Raji (cell line): Measurements from ENCODE around the gene ABHD16A.

ENCODE experiments used
- POLR2A ChIP-seq: IDR thresholded peaks from 2 replicates; pipeline ENCODE4 v1.6.1; 2011; ENCODE audit warnings: low read depth, low read length, control low read depth; ENCODE audit not compliant: insufficient read depth

The ABHD16A gene

GRCh38 chr6:31689249-31690110 lies 13.6 kb downstream of the ABHD16A start:
- no peak for TF ChIP-seq POLR2A

GRCh38 chr6:31687860-31688693 lies 15.0 kb downstream of the ABHD16A start:
- TF ChIP-seq POLR2A: no peak

GRCh38 chr6:31687321-31687720 lies 15.8 kb downstream of the ABHD16A start:
- no peak for TF ChIP-seq POLR2A

- TF ChIP-seq POLR2A: no peak
Measured at GRCh38 chr6:31686483-31686882, 16.6 kb downstream of the ABHD16A start.

- TF ChIP-seq POLR2A: no peak
Measured at GRCh38 chr6:31683591-31683990, 19.5 kb downstream of the ABHD16A start.

GRCh38 chr6:31681135-31681671 lies 21.9 kb downstream of the ABHD16A start:
- TF ChIP-seq POLR2A: no peak

GRCh38 chr6:31680226-31681134 lies 22.6 kb downstream of the ABHD16A start, which contains the start of gene LY6G5C:
LY6G5C (minus strand) TSS chr6:31681067; CDS start chr6:31680373, 694 bp downstream.
- 0 out of 2 replicates have a peak, but pooled peaks have one; percentile 10 for TF ChIP-seq POLR2A

GRCh38 chr6:31677955-31678354 lies 25.2 kb downstream of the ABHD16A start:
- no peak for TF ChIP-seq POLR2A

- no peak for TF ChIP-seq POLR2A
Measured at GRCh38 chr6:31676904-31677303, 26.2 kb downstream of the ABHD16A start.

- no peak for TF ChIP-seq POLR2A
Measured at GRCh38 chr6:31676322-31676903, 26.7 kb downstream of the ABHD16A start.

- TF ChIP-seq POLR2A: no peak
Measured at GRCh38 chr6:31669676-31670075, 33.4 kb downstream of the ABHD16A start, which contains the start of gene LY6G5B. LY6G5B (plus strand) TSS chr6:31669976; CDS start chr6:31670951, 975 bp downstream.

GRCh38 chr6:31666337-31666965 lies 36.7 kb downstream of the ABHD16A start:
- no peak for TF ChIP-seq POLR2A

- peak; percentile 93 for TF ChIP-seq POLR2A
Measured at GRCh38 chr6:31665501-31666336, 37.4 kb downstream of the ABHD16A start, which contains the start of gene CSNK2B. CSNK2B (plus strand) TSS chr6:31666080; CDS start chr6:31666832, 752 bp downstream.
